ENCODE data around the gene ENPEP. TPM values are rescaled to one million over a fixed set of nuclear protein-coding genes. Genes with fewer than 3 reads are reported as not detected.

ENPEP gene
- total and polyA plus RNA-seq, 2 donors from 2014 or later: 39.9 to 83.2 TPM

GRCh38 chr4:110477836-110478235, 1.9 kb downstream of the ENPEP start:
- no peak overlapping the region for H3K27ac ChIP-seq (ENCODE audit: low read depth in 2 of 2, low read length in 2 of 2)
- H3K36me3 ChIP-seq (ENCODE audit: control insufficient read depth in 2 of 3, insufficient read depth in 3 of 3, low read length in 3 of 3): no peaks in the 10 kb centered on the region
- FAIRE-seq: no peak
- TF ChIP-seq CTCF (IDR thresholded peaks at IDR 0.05; ENCODE audit: borderline replicate concordance, extremely low read depth, insufficient read depth): no peak
- H3K27me3 ChIP-seq (ENCODE audit: control insufficient read depth, insufficient read depth, low read length): no peaks in the 10 kb centered on the region
- no peak for DNase-seq
- peak overlapping the region; percentile 82 to 83 (median 83) for H3K4me3 ChIP-seq (ENCODE audit: low read length in 3 of 3)
- no peaks in the 10 kb centered on the region for H3K9me3 ChIP-seq (ENCODE audit: control insufficient read depth in 2 of 3, insufficient read depth in 1 of 3, low read length in 3 of 3)
- intact Hi-C loops (cut with DNase I): no loop called here
- peak overlapping the region in 2 of 3 donors; percentile 35 to 47 for H3K9ac ChIP-seq (ENCODE audit: low read length in 3 of 3)
- peaks cover 0 to 4% (median 0%) of the 10 kb centered on the region in 3 donors for H3K4me1 ChIP-seq (ENCODE audit: control insufficient read depth in 2 of 3, insufficient read depth in 2 of 3, low read depth in 1 of 3, low read length in 3 of 3)

DNA sequence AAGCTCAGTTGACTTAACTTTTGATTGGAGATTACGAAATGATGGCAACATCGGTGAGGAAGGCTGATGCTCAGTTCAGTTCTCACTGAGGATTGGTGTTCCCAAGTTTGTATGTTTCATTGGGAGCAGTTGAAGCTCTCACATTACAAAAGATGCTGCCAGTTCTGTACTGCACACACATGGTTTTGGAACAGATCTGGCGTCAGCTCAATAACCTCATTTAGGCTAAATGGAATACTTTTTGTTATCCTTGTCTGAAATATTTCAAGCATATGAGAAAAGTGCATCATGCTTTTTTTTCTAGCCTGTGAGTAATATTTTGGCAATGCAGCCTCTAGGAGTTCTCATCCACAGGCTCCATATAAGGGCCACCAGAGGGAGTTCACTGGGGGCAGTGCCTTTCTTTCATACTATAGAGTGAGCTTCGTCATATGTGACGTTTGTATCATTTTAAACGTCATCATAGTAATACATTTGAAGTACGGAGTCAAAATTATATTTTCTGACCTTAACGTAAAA, 4.1 kb downstream of the ENPEP start:
- FAIRE-seq: no peak
- no peaks in the 10 kb centered on the region for H3K27me3 ChIP-seq (ENCODE audit: control insufficient read depth, insufficient read depth, low read length)
- TF ChIP-seq CTCF (IDR thresholded peaks at IDR 0.05; ENCODE audit: borderline replicate concordance, extremely low read depth, insufficient read depth): no peak

DNA sequence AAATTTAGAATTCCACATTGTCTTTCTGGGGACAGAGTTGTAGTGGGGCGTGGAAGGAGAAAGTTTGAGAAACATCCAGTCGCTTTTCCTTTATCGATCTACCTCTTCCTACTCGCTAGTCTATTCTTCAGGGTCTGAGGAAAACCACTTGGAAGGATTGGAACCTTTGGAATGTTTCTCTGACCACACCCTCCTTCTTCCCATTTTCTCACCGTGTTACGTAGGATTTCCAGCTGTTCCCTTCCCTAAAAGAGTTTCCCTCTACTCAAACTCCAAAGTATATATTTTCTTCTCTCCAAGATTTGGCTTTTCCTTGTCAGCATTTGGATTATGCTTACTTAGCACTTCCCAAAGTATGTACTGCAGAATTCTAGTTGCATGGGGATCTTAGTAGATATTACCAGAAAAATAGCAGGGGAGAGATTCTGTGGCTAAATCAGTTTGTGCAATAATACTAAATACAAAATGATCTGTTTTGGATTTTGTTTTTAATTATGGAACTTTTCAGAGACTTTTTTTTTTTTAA, 4.9 kb downstream of the ENPEP start:
- TF ChIP-seq CTCF (IDR thresholded peaks at IDR 0.05; ENCODE audit: borderline replicate concordance, extremely low read depth, insufficient read depth): no peak
- no peak overlapping the region for H3K9ac ChIP-seq (ENCODE audit: low read length in 3 of 3)
- H3K4me3 ChIP-seq (ENCODE audit: low read length in 3 of 3): peak overlapping the region in 2 of 3 donors; percentile 16 to 83
- H3K27ac ChIP-seq (ENCODE audit: low read depth in 2 of 2, low read length in 2 of 2): peak overlapping the region in 1 of 2 donors; percentile 40
- H3K4me1 ChIP-seq (ENCODE audit: control insufficient read depth in 2 of 3, insufficient read depth in 2 of 3, low read depth in 1 of 3, low read length in 3 of 3): peaks cover 0 to 8% (median 2%) of the 10 kb centered on the region in 3 donors
- DNase-seq: no peak
- no peaks in the 10 kb centered on the region for H3K36me3 ChIP-seq (ENCODE audit: control insufficient read depth in 2 of 3, insufficient read depth in 3 of 3, low read length in 3 of 3)
- H3K27me3 ChIP-seq (ENCODE audit: control insufficient read depth, insufficient read depth, low read length): no peaks in the 10 kb centered on the region
- no peak for FAIRE-seq
- H3K9me3 ChIP-seq (ENCODE audit: control insufficient read depth in 2 of 3, insufficient read depth in 1 of 3, low read length in 3 of 3): no peaks in the 10 kb centered on the region
- intact Hi-C loops (cut with DNase I): no loop called here

More for the DNA sequence above, 4.1 kb downstream of the ENPEP start:
- DNase-seq: no peak
- peak overlapping the region in 1 of 3 donors; percentile 22 for H3K9ac ChIP-seq (ENCODE audit: low read length in 3 of 3)
- no peak overlapping the region for H3K27ac ChIP-seq (ENCODE audit: low read depth in 2 of 2, low read length in 2 of 2)
- H3K36me3 ChIP-seq (ENCODE audit: control insufficient read depth in 2 of 3, insufficient read depth in 3 of 3, low read length in 3 of 3): no peaks in the 10 kb centered on the region
- peaks cover 0 to 12% (median 2%) of the 10 kb centered on the region in 3 donors for H3K4me1 ChIP-seq (ENCODE audit: control insufficient read depth in 2 of 3, insufficient read depth in 2 of 3, low read depth in 1 of 3, low read length in 3 of 3)
- intact Hi-C loops (cut with DNase I): no loop called here
- H3K4me3 ChIP-seq (ENCODE audit: low read length in 3 of 3): peak overlapping the region; percentile 6 to 83 (median 41)
- H3K9me3 ChIP-seq (ENCODE audit: control insufficient read depth in 2 of 3, insufficient read depth in 1 of 3, low read length in 3 of 3): no peaks in the 10 kb centered on the region

Measured in kidney (tissue), 14 donors.